Endothelial cell of umbilical vein (primary cell): Measurements from ENCODE around the gene FIBCD1.

ENCODE experiments used
- CTCF ChIP-seq, 2 donors: IDR thresholded peaks; 1 replicate in 1 of 2; 2 replicates in 1 of 2; pipeline ENCODE4 v1.5.1; 2011; ENCODE audit warnings: low read length in 2 of 2, mild to moderate bottlenecking in 2 of 2, moderate library complexity in 2 of 2, control low read depth in 1 of 2, inconsistent platforms in 1 of 2, low read depth in 1 of 2; ENCODE audit not compliant: insufficient read depth in 1 of 2; ENCODE audit errors: extremely low read depth in 1 of 2
- TF ChIP-seq, protein P1 (sequence below): IDR thresholded peaks from 2 replicates; pipeline ENCODE4 v1.6.1; 2011; ENCODE audit not compliant: insufficient read depth, insufficient read length

DNA sequence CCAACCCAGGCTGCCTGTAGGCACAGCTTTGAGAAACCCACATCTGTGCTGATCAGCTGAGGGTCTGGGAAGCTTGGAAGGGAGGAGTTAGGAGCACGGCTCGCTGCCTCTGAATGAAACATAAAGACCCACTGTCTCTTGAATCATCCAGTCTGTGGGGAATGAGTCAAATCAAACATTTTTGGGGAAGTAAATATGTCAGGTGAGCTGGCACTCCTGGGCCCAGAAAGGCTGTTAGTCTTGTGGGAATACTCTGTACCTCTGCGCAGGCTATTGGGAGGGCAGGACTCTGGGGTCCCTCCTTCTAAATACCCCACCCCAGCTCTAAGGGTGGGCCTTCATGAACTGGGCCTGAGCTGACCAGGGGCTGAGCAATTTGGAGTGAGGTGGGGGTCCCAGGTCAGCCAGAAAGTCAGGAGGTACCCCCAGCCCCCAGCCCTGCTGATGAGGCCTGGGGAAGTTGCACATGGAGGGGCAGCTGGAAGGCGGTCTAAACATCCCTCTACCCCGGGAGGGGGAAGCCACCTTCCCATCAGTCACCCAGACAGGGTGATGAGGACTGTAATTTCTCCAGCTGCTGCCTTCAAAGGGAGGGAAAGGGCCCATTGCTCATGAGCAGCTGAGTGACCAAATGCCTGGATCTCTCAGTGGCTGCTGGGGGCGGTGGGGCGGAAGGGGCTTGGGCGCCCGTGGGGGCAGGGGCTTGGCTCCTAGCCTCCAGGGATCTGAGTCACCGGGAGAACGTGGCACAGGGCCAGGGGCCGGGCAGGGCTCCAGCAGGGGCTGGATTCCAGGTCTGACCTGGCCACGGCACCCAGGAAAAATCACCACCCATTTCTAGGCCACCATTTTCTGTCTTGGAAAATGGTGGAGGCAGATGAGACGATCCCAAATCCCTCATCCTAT lies 10.8 kb downstream of the FIBCD1 start:
- no peak for TF ChIP-seq CTCF (IDR thresholded peaks at IDR 0.05; ENCODE audit: extremely low read depth in 1 of 2, insufficient read depth in 1 of 2, low read depth in 1 of 2, low read length in 2 of 2)
- TF ChIP-seq, protein P1, sequence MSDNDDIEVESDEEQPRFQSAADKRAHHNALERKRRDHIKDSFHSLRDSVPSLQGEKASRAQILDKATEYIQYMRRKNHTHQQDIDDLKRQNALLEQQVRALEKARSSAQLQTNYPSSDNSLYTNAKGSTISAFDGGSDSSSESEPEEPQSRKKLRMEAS = no peak
